Right renal pelvis (tissue), 4 donors: Measurements from ENCODE around the gene SESN2. TPM values are rescaled to one million over a fixed set of nuclear protein-coding genes. Genes with fewer than 3 reads are reported as not detected.

Experiments used
- DNase-seq, 4 donors: peaks; one replicate each; pipeline ENCODE4 v3.0.0-alpha.2; 2013; ENCODE audit warnings: low read depth in 4 of 4, low spot score in 3 of 4, missing footprints in 1 of 4
- polyA plus RNA-seq, 4 donors: library from polyadenylated mRNA; unstranded; fragments of 120-200 nt; gene quantifications; one replicate each; pipeline ENCODE4 v1.2.1, GENCODE V29; 2013; ENCODE audit not compliant: insufficient read length in 4 of 4

Gene SESN2
- polyA plus RNA-seq, 4 donors, result 17.7 to 20.8 (median 19.2) TPM

DNA sequence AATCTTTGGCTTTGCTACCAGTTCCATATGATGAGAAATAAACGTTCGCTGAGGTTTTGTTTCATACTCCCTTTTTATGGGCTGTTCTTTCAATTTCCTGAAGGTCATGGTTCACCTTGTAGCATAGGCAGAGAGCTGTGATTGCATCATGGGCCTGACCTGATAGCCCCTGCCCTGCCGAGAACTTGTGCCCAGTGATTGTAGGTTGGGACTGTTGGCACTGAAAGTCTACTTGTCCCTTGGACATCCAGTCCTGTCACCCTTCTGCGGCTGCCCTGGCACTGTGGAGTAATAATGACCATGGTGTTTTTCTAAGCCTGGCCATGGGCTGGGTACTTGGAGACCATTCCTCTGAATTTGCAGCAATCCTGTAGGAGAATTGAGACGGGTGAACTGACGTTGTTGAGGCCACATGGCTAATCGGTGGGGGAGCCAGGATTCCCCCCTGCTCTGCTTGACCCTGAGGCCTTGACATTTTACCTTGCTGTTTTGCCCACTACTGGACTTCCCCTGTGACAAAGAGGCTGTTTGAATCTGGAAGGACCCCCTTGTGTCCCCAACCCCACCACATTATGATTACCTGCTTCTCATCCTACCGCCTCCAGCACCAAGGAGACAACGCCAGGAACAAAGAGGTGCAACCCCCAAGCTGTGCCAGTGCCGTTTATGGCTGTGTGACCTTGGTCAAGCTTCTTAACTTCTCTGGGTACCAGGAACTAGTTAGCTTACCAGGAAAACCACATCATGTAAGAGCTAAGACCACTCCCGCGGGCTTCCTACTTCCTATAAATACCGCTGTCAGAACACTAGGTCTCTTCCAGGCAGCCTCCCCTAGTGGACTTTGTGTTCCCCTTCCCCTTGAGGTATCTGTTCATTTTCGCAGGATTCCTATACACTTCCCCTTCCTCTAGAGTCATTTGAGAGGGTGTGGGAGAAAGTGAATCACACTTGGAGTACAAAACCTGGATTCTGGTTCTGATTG lies 23.4 kb downstream of the SESN2 start:
- DNase-seq, result no peak

GRCh38 chr1:28286111-28286510 lies 26.8 kb downstream of the SESN2 start:
- no peak for DNase-seq

- DNase-seq, result no peak
Observed at GRCh38 chr1:28288487-28288886, 29.2 kb downstream of the SESN2 start.

GRCh38 chr1:28290851-28291250 lies 31.5 kb downstream of the SESN2 start:
- DNase-seq, result no peak

- DNase-seq, result no peak
Observed at GRCh38 chr1:28291711-28292110, 32.4 kb downstream of the SESN2 start.

GRCh38 chr1:28295936-28296335 lies 36.6 kb downstream of the SESN2 start:
- no peak for DNase-seq

GRCh38 chr1:28296401-28297261 lies 37.3 kb downstream of the SESN2 start:
- peak; percentile 70 to 88 (median 82) for DNase-seq

- DNase-seq, result no peak
Observed at GRCh38 chr1:28297826-28298225, 38.5 kb downstream of the SESN2 start.

- no peak for DNase-seq
Observed at GRCh38 chr1:28298438-28298837, 39.1 kb downstream of the SESN2 start.

- no peak for DNase-seq
Observed at GRCh38 chr1:28301368-28302174, 42.3 kb downstream of the SESN2 start.

DNA sequence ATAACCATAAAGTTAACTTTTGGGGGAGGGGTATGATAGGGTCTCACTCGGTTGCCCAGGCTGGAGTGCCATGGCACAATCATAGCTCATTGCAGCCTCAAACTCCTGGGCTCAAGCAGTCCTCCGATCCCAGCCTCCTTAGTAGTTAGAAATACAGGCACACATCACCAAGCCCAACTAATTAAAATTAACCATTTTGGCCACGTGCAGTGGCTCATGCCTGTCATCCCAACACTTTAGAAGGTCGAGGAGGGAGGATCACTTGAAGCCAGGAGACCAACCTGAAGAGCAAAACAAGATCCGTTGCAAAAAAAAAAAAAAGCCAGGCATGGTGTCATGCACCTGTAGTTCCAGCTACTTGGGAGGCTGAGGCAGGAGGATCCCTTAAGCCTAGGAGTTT lies 42.9 kb downstream of the SESN2 start:
- DNase-seq, result no peak

GRCh38 chr1:28306301-28306949 lies 47.1 kb downstream of the SESN2 start:
- no peak for DNase-seq

- DNase-seq, result no peak
Observed at GRCh38 chr1:28308750-28309149, 49.4 kb downstream of the SESN2 start.

GRCh38 chr1:28309702-28310101 lies 50.4 kb downstream of the SESN2 start:
- no peak for DNase-seq

DNA sequence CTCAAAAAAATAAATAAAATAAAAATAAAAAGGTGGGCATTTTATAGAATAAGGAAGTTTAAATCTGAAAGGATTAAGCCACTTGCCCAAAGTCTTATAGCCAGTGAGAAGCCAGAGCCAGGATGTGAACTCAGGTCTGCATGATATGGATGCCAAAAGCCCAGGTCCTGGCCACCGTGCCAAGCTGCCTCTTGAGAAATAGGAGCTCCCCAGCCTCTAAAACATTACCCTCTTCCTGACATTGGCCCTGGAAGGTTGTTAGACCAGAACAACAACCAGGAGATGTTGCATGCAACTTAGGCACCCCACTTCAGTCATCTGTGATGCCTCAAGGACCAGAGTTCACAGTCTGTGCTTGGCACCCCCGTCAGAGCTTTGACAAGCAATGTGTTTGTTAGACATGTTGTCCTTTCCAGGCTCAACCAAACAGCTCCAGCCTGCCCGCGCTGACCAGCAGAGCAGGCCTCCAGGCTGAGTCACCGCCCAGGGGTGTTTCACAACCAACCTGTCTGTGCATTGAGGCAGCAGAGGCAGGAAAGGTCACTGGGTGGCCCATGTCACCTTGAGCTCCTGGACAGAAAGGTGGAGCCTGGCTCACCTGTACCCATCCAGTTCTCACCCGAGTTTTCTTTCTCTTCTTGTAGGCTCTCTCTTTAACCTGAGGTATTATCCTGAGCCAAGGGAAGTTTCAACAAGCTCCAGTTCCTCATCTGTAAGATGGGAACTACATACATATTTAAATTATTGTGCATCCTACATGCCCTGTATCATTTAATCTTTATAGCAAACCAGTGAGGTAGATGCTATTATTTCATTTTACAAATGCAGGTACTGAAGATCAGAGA lies 54.6 kb downstream of the SESN2 start:
- DNase-seq, result no peak

- DNase-seq, result no peak
Observed at GRCh38 chr1:28314547-28314941, 55.2 kb downstream of the SESN2 start.

GRCh38 chr1:28317014-28317413 lies 57.7 kb downstream of the SESN2 start:
- DNase-seq, result no peak

DNA sequence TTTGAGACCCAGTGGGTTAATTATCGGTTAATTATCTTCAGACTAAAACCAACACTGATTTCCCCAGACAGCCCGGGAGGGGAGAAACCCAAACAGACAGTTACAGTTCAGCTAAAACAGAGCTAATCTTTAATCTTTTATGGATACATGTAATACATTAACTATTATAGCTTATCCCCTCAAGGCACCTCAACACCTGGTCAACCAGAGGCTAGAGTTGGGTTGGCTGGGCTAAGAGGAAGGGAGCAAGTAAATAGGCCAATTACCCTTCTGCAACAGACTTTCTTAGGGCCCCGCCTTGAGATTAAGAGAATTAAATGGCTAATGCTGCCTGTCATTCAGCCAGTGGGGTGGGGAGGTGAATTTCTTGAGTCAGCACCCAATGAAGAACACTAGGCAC lies 62.9 kb downstream of the SESN2 start:
- DNase-seq, result peak in 3 of 4 donors; percentile 45 to 68 (median 57)

GRCh38 chr1:28323720-28324119 lies 64.4 kb downstream of the SESN2 start:
- no peak for DNase-seq
